K562 (cell line): Measurements from ENCODE around the gene CENPB. TPM values are rescaled to one million over a fixed set of nuclear protein-coding genes. Genes with fewer than 3 reads are reported as not detected.

Source experiments
- CBX8 ChIP-seq: fragments of 200-600 bp; sonication (generic); IDR thresholded peaks from 2 replicates; pipeline ENCODE4 v1.6.1; 2012; ENCODE audit warnings: borderline replicate concordance, mixed run types, low read depth, mild to moderate bottlenecking, moderate library complexity, mixed read lengths, low read length, control low read depth, inconsistent platforms; ENCODE audit not compliant: poor library complexity, severe bottlenecking; ENCODE audit errors: extremely low read depth
- ZBTB7A ChIP-seq: IDR thresholded peaks from 2 replicates; pipeline ENCODE4 v1.6.1; 2011; ENCODE audit warnings: low read depth, mild to moderate bottlenecking, low read length, moderate library complexity, borderline replicate concordance; ENCODE audit not compliant: control insufficient read depth
- ZNF740 ChIP-seq, 3 experiments: fragments of 200-800 bp in 1 of 3; sonication (Bioruptor generic) in 1 of 3; sonication (generic) in 1 of 3; formaldehyde crosslinking in 1 of 3; IDR thresholded peaks; 2 replicates each; pipeline versions ENCODE4 v1.6.1 to v1.8.0; 2016 to 2022; ENCODE audit warnings: mild to moderate bottlenecking in 2 of 3, missing compliant biosample characterization in 2 of 3, missing genetic modification characterization in 2 of 3, missing genetic modification reagents in 1 of 3
- polyA plus RNA-seq, 8 experiments: library from polyadenylated mRNA; depleted of rRNA in 4 of 8; stranded (reverse) in 5 of 8; unstranded in 3 of 8; fragments of >200 nt; fragmentation: Nextera tagmentation in 2 of 8; fragmentation: Illumina TruSeq in 1 of 8; extraction: Ambion mirVana in 2 of 8; extraction: Trizol in 1 of 8; gene quantifications; 2 replicates each; pipeline versions ENCODE4 v1.2.1 to v1.2.3, GENCODE V29; 2011 to 2014; ENCODE audit warnings: inconsistent platforms in 1 of 8, missing spikeins in 1 of 8
- total RNA-seq, 7 experiments: library from RNA; depleted of rRNA in 6 of 7; stranded (reverse); fragments of >200 nt in 6 of 7; fragmentation: Illumina TruSeq in 2 of 7; extraction: Trizol in 2 of 7; gene quantifications; 2 replicates each; pipeline versions ENCODE4 v1.2.1 to v1.2.3, GENCODE V29; 2011 to 2021; ENCODE audit warnings: low replicate concordance in 1 of 7
- TF ChIP-seq, protein P1 (sequence below), 2 experiments: fragments of 450-650 bp; formaldehyde crosslinking in 1 of 2; IDR thresholded peaks; 2 replicates each; pipeline versions ENCODE4 v1.4.0 to v1.6.1; 2014 to 2020; ENCODE audit warnings: mild to moderate bottlenecking in 2 of 2, borderline replicate concordance in 1 of 2, low read depth in 1 of 2

The CENPB gene
- total and polyA plus RNA-seq, 9 of the 15 experiments (the other 6 are each of a cell fraction or from before 2014, with no cell fraction given): 0.17 to 70.8 (median 24.9) TPM

- TF ChIP-seq, protein P1, sequence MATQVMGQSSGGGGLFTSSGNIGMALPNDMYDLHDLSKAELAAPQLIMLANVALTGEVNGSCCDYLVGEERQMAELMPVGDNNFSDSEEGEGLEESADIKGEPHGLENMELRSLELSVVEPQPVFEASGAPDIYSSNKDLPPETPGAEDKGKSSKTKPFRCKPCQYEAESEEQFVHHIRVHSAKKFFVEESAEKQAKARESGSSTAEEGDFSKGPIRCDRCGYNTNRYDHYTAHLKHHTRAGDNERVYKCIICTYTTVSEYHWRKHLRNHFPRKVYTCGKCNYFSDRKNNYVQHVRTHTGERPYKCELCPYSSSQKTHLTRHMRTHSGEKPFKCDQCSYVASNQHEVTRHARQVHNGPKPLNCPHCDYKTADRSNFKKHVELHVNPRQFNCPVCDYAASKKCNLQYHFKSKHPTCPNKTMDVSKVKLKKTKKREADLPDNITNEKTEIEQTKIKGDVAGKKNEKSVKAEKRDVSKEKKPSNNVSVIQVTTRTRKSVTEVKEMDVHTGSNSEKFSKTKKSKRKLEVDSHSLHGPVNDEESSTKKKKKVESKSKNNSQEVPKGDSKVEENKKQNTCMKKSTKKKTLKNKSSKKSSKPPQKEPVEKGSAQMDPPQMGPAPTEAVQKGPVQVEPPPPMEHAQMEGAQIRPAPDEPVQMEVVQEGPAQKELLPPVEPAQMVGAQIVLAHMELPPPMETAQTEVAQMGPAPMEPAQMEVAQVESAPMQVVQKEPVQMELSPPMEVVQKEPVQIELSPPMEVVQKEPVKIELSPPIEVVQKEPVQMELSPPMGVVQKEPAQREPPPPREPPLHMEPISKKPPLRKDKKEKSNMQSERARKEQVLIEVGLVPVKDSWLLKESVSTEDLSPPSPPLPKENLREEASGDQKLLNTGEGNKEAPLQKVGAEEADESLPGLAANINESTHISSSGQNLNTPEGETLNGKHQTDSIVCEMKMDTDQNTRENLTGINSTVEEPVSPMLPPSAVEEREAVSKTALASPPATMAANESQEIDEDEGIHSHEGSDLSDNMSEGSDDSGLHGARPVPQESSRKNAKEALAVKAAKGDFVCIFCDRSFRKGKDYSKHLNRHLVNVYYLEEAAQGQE (IDR thresholded peaks at IDR 0.05; ENCODE audit: borderline replicate concordance): 0 out of 2 replicates have a peak, but pooled peaks have one; percentile 23
- TF ChIP-seq, protein P1 (CRISPR knock-in tag; IDR thresholded peaks at IDR 0.05; ENCODE audit: low read depth): no peak
- no peak for TF ChIP-seq ZBTB7A
- TF ChIP-seq ZNF740 (CRISPR knock-in tag; IDR thresholded peaks at IDR 0.05): no peak
- TF ChIP-seq ZNF740 (tag; IDR thresholded peaks at IDR 0.05): no peak
- no peak for TF ChIP-seq CBX8
Measured at GRCh38 chr20:3753098-3753497, 33.4 kb downstream of the CENPB start (continued).
